Mesendoderm (in vitro differentiated cells): ENCODE measurements around the gene GAPDH.
"Not testable (repeated sequence)": the region's sequence is repeated elsewhere in the genome, so short reads cannot be mapped to it uniquely, and the experiment has no call there.

Source experiments
- DNase-seq: peaks from one replicate; pipeline ENCODE4 v3.0.0; 2013
- H2AK5ac ChIP-seq: 2 replicates; pipeline ENCODE4 v1.6.1; 2013; ENCODE audit warnings: low read length, inconsistent platforms
- H2BK120ac ChIP-seq: 2 replicates; pipeline ENCODE4 v1.6.1; 2013; ENCODE audit warnings: low read depth, mild to moderate bottlenecking, low read length, moderate library complexity, mixed read lengths
- H2BK15ac ChIP-seq: replicated peaks from 2 replicates; pipeline ENCODE4 v1.6.1; 2013; ENCODE audit warnings: low read depth, mild to moderate bottlenecking, moderate library complexity
- H2BK5ac ChIP-seq: 2 replicates; pipeline ENCODE4 v1.6.1; 2013; ENCODE audit warnings: low read length, inconsistent platforms
- H3K18ac ChIP-seq: 2 replicates; pipeline ENCODE4 v1.6.1; 2013; ENCODE audit warnings: mild to moderate bottlenecking, low read length, mixed read lengths
- H3K23ac ChIP-seq: one replicate; pipeline ENCODE4 v1.6.1; 2013; ENCODE audit warnings: low read length
- H3K27ac ChIP-seq: 2 replicates; pipeline ENCODE4 v1.5.1; 2013; ENCODE audit warnings: low read depth, mild to moderate bottlenecking, inconsistent platforms, low read length, moderate library complexity
- H3K27me3 ChIP-seq: 2 replicates; pipeline ENCODE4 v1.6.1; 2013; ENCODE audit warnings: low read length, control low read depth, mild to moderate bottlenecking, inconsistent platforms; ENCODE audit not compliant: insufficient read depth, poor library complexity
- H3K36me3 ChIP-seq: 2 replicates; pipeline ENCODE4 v1.6.1; 2013; ENCODE audit warnings: low read length, inconsistent platforms; ENCODE audit not compliant: control insufficient read depth, insufficient read depth
- H3K4ac ChIP-seq: one replicate; pipeline ENCODE4 v1.6.1; 2013; ENCODE audit warnings: low read depth, mild to moderate bottlenecking, low read length, moderate library complexity
- H3K4me1 ChIP-seq: 2 replicates; pipeline ENCODE4 v1.6.1; 2013; ENCODE audit warnings: low read depth, low read length, inconsistent platforms; ENCODE audit not compliant: control insufficient read depth
- H3K4me2 ChIP-seq: 2 replicates; pipeline ENCODE4 v1.6.1; 2013; ENCODE audit warnings: low read length
- H3K4me3 ChIP-seq: 2 replicates; pipeline ENCODE4 v1.5.1; 2013; ENCODE audit warnings: mild to moderate bottlenecking, low read length
- H3K56ac ChIP-seq: one replicate; pipeline ENCODE4 v1.6.1; 2013; ENCODE audit warnings: low read length
- H3K79me1 ChIP-seq: 2 replicates; pipeline ENCODE4 v1.6.1; 2013; ENCODE audit warnings: low read length, inconsistent platforms
- H3K79me2 ChIP-seq: 2 replicates; pipeline ENCODE4 v1.6.1; 2013; ENCODE audit warnings: mild to moderate bottlenecking, low read length; ENCODE audit not compliant: control insufficient read depth, insufficient read depth
- H3K9ac ChIP-seq: 2 replicates; pipeline ENCODE4 v1.6.1; 2013; ENCODE audit warnings: low read length, inconsistent platforms
- H4K5ac ChIP-seq: one replicate; pipeline ENCODE4 v1.6.1; 2013; ENCODE audit warnings: low read length
- H4K8ac ChIP-seq: one replicate; pipeline ENCODE4 v1.6.1; 2013; ENCODE audit warnings: low read depth, mild to moderate bottlenecking, control low read depth, low read length, moderate library complexity
- WGBS: extraction: QIAGEN DNeasy Blood & Tissue Kit; methylation state at CpG from one replicate; pipeline ENCODE4 v1.1.7; 2013; ENCODE audit warnings: low lambda C conversion rate, missing lambda C conversion rate; ENCODE audit not compliant: insufficient coverage; ENCODE audit errors: extremely low coverage; 5-methylcytosine and 5-hydroxymethylcytosine counted together
- small RNA-seq: library from polyadenylated mRNA; stranded (forward); fragments of <200 nt; extraction: miRNeasy Mini kit (QIAGEN cat#:217004); gene quantifications from one replicate; pipeline ENCODE3, GENCODE V24; 2013; ENCODE audit not compliant: insufficient read depth

The GAPDH gene

DNA sequence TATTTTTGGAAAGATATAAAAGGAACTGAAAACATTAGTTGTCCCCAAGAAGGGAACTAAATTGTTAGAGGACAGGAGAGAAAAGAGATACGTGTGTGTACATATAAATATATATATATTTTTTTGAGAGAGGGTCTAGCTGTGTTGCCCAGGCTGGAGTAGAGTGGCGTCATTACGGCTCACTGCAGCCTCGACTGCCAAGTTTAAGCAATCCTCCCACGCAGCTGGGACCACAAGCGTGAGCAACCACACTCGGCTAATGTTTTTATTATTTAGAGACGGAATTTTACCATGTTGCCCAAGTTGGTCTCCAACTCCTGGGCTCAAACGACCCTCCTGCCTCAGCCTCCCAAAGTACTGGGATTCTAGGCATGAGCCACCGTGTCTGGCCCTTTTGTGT, 50.0 kb downstream of the GAPDH start:
- Histone ChIP-seq H3K79me2 (no peaks in the 10 kb centered on the region), H3K4ac (no peak overlapping the region), H3K23ac (no peak overlapping the region), H3K79me1 (no peaks in the 10 kb centered on the region), H4K5ac (no peak overlapping the region), H2AK5ac (no peak overlapping the region), H2BK120ac (no peak overlapping the region), H2BK5ac (no peak overlapping the region), H4K8ac (no peak overlapping the region), H3K18ac (no peak overlapping the region), H2BK15ac (no peak overlapping the region), H3K27ac (no peak overlapping the region), H3K4me2 (no peak overlapping the region), H3K4me3 (no peak overlapping the region), H3K9ac (no peak overlapping the region), H3K56ac (no peak overlapping the region), H3K4me1 (no peaks in the 10 kb centered on the region), H3K27me3 (no peaks in the 10 kb centered on the region), H3K36me3 (peaks cover 27% of the 10 kb centered on the region)
- no CpG with 5 or more reads among the region's 10 CpGs for WGBS
- DNase-seq = no peak

DNA sequence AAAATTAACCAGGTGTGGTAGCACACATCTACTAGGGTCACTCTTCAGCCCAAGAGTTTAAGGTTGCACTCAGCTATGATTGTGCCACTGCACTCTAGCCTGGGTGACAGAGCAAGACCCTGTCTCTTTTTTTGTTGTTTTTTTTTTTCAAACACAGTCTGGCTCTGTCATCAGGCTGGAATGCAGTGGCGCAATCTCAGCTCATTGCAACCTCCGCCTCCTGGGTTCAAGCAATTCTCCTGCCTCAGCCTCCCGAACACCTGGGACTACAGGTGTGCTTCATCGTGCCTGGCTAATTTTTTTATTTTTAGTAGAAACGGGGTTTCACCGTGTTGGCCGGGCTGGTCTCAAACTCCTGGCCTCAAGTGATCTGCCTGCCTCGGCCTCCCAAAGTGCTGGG, 52.3 kb downstream of the GAPDH start:
- peaks cover 20% of the 10 kb centered on the region for H3K36me3 ChIP-seq
- not testable (repeated sequence) for H2BK120ac ChIP-seq, H2BK15ac ChIP-seq, H3K79me2 ChIP-seq, DNase-seq, H3K4me1 ChIP-seq, H3K23ac ChIP-seq, H3K4me2 ChIP-seq, H4K5ac ChIP-seq, H4K8ac ChIP-seq, H2BK5ac ChIP-seq, H3K4me3 ChIP-seq, H3K27ac ChIP-seq, H3K4ac ChIP-seq, H3K27me3 ChIP-seq, H3K9ac ChIP-seq, H2AK5ac ChIP-seq, H3K18ac ChIP-seq, H3K79me1 ChIP-seq, H3K56ac ChIP-seq
- WGBS = no CpG with 5 or more reads among the region's 8 CpGs

Small RNA genes lying within 50 kb of the gene (small RNA-seq; reads per million reads assigned to genes)
- 51.6 reads per million, percentile 94 among the genes with 10 or more reads in this experiment for gene SCARNA11
